GM12878 (cell line): ENCODE data around the gene SF1. TPM values are rescaled to one million over a fixed set of nuclear protein-coding genes. Genes with fewer than 3 reads are reported as not detected.

Experiments
- ATAC-seq: fragments of 200-7000 bp; cut with Tn5 transposase; 3 replicates; pipeline ENCODE4 v1.9.1; 2020; ENCODE audit warnings: mild to moderate bottlenecking, moderate library complexity
- BruUV-seq: library from RNA; stranded (reverse); fragments of 400-500 nt; replicated peaks from 2 replicates; lab custom pipeline; 2021; lab: Mats Ljungman, UMichigan
- CTCF ChIA-PET: fragments of 300-600 bp; sonication (Branson Sonifier 250); formaldehyde crosslinking; extraction: SDS; loops from one replicate; lab custom pipeline; 2021; ENCODE audit warnings: inconsistent platforms; lab: Yijun Ruan, JAX
- POLR2A ChIA-PET: fragments of 350-600 bp; formaldehyde crosslinking; extraction: SDS; loops from one replicate; lab custom pipeline; 2021; ENCODE audit warnings: inconsistent platforms; lab: Charles Lee
- RAD21 ChIA-PET: fragments of 300-600 bp; sonication (Branson Sonifier 250); formaldehyde crosslinking; loops from one replicate; lab custom pipeline; 2023; ENCODE audit warnings: antibody characterized with exemption; ENCODE audit not compliant: unreplicated experiment; lab: Charles Lee
- SMC1A ChIA-PET: fragments of 300-600 bp; sonication (Branson Sonifier 250); formaldehyde crosslinking; loops from one replicate; lab custom pipeline; 2023; ENCODE audit not compliant: unreplicated experiment, uncharacterized antibody; lab: Charles Lee
- DNase-seq: peaks from one replicate; pipeline ENCODE4 v3.0.0-alpha.2; 2011; ENCODE audit warnings: low read depth, low spot score
- FAIRE-seq: peaks from 3 replicates; lab custom pipeline; 2011; peaks lifted over from hg19 to GRCh38; lab: Jason Lieb, UNC
- H2AFZ ChIP-seq: 2 replicates; pipeline ENCODE4 v1.6.0; 2011; ENCODE audit warnings: low read depth, low read length, control low read depth; ENCODE audit not compliant: control insufficient read depth
- H3K27ac ChIP-seq: 2 replicates; pipeline ENCODE4 v1.5.1; 2011; ENCODE audit warnings: control low read depth; ENCODE audit not compliant: control insufficient read depth, insufficient read depth
- H3K27me3 ChIP-seq, 2 experiments: replicated peaks in 1 of 2; 2 replicates each; pipeline versions ENCODE4 v1.6.0 to v1.6.1; 2011; ENCODE audit warnings: low read length in 1 of 2; ENCODE audit not compliant: control insufficient read depth in 2 of 2, insufficient read depth in 2 of 2
- H3K36me3 ChIP-seq, 2 experiments: 2 replicates each; pipeline ENCODE4 v1.5.1; 2011; ENCODE audit warnings: low read length in 1 of 2; ENCODE audit not compliant: control insufficient read depth in 2 of 2, insufficient read depth in 2 of 2
- H3K4me1 ChIP-seq: 2 replicates; pipeline ENCODE4 v1.6.1; 2011; ENCODE audit warnings: mild to moderate bottlenecking, low read length, moderate library complexity, mixed read lengths; ENCODE audit not compliant: control insufficient read depth, insufficient read depth
- H3K4me2 ChIP-seq: 2 replicates; pipeline ENCODE4 v1.6.0; 2011; ENCODE audit warnings: control low read depth; ENCODE audit not compliant: control insufficient read depth, insufficient read depth
- H3K4me3 ChIP-seq: fragments of 200-600 bp; sonication (generic); 2 replicates; pipeline ENCODE4 v1.5.1; 2016
- H3K79me2 ChIP-seq: 2 replicates; pipeline ENCODE4 v1.6.0; 2011; ENCODE audit warnings: low read length; ENCODE audit not compliant: control insufficient read depth, insufficient read depth
- H3K9ac ChIP-seq: 2 replicates; pipeline ENCODE4 v1.8.0; 2011; ENCODE audit warnings: low read length, control low read depth, mixed read lengths; ENCODE audit not compliant: control insufficient read depth, insufficient read depth
- H3K9me3 ChIP-seq: replicated peaks from 3 replicates; pipeline ENCODE4 v1.5.1; 2011; ENCODE audit warnings: mild to moderate bottlenecking, low read length; ENCODE audit not compliant: control insufficient read depth, insufficient read depth
- H4K20me1 ChIP-seq: 2 replicates; pipeline ENCODE4 v1.6.0; 2011; ENCODE audit not compliant: control insufficient read depth, insufficient read depth
- BACH1 ChIP-seq: fragments of 450-650 bp; IDR thresholded peaks from 2 replicates; pipeline ENCODE4 v1.6.1; 2017; ENCODE audit warnings: mild to moderate bottlenecking, borderline replicate concordance
- BCL11A ChIP-seq: IDR thresholded peaks from 2 replicates; pipeline ENCODE4 v1.6.1; 2011; ENCODE audit warnings: low read depth, low read length
- CEBPB ChIP-seq, 2 experiments: fragments of 150-350 bp in 1 of 2; IDR thresholded peaks; 2 replicates each; pipeline ENCODE4 v1.6.1; 2012 to 2014; ENCODE audit warnings: low read depth in 2 of 2, low read length in 2 of 2, borderline replicate concordance in 1 of 2, inconsistent platforms in 1 of 2
- FOS ChIP-seq: IDR thresholded peaks from 3 replicates; pipeline ENCODE4 v1.6.1; 2011; ENCODE audit warnings: borderline replicate concordance; ENCODE audit not compliant: insufficient read length; ENCODE audit errors: extremely low read depth
- HDGF ChIP-seq: fragments of 450-650 bp; IDR thresholded peaks from 2 replicates; pipeline ENCODE4 v1.6.1; 2016; ENCODE audit warnings: antibody characterized with exemption
- IKZF1 ChIP-seq: fragments of 450-650 bp; conservative IDR thresholded peaks from 2 replicates; pipeline ENCODE4 v1.6.1; 2017; ENCODE audit warnings: antibody characterized with exemption, mild to moderate bottlenecking
- MTA2 ChIP-seq: fragments of 450-650 bp; IDR thresholded peaks from 2 replicates; pipeline ENCODE4 v1.6.1; 2016; ENCODE audit warnings: low read depth, mild to moderate bottlenecking, moderate library complexity
- MYB ChIP-seq: fragments of 150-350 bp; IDR thresholded peaks from 2 replicates; pipeline ENCODE4 v1.6.1; 2014; ENCODE audit warnings: mild to moderate bottlenecking, low read depth, low read length, borderline replicate concordance
- NBN ChIP-seq: fragments of 450-650 bp; IDR thresholded peaks from 2 replicates; pipeline ENCODE4 v1.6.1; 2016
- NFIC ChIP-seq: IDR thresholded peaks from 2 replicates; pipeline ENCODE4 v1.6.1; 2012; ENCODE audit warnings: low read depth, mild to moderate bottlenecking, inconsistent platforms, low read length, moderate library complexity
- NR2C2 ChIP-seq: IDR thresholded peaks from 2 replicates; pipeline ENCODE4 v1.6.1; 2011; ENCODE audit warnings: borderline replicate concordance, low read depth; ENCODE audit not compliant: control insufficient read depth, insufficient read length
- PML ChIP-seq: IDR thresholded peaks from 2 replicates; pipeline ENCODE4 v1.6.1; 2012; ENCODE audit warnings: low read length, inconsistent platforms
- RAD51 ChIP-seq: fragments of 450-650 bp; IDR thresholded peaks from 2 replicates; pipeline ENCODE4 v1.6.1; 2016; ENCODE audit warnings: moderate library complexity, mild to moderate bottlenecking, inconsistent platforms
- SREBF1 ChIP-seq: IDR thresholded peaks from 2 replicates; pipeline ENCODE4 v1.6.1; 2012; ENCODE audit warnings: mild to moderate bottlenecking, low read length
- STAT3 ChIP-seq: IDR thresholded peaks from 2 replicates; pipeline ENCODE4 v1.6.1; 2011; ENCODE audit warnings: low read depth, low read length, improper control_type of control experiment
- ZBED1 ChIP-seq: IDR thresholded peaks from 2 replicates; pipeline ENCODE4 v1.6.1; 2016; ENCODE audit warnings: borderline replicate concordance
- ZZZ3 ChIP-seq: IDR thresholded peaks from 2 replicates; pipeline ENCODE4 v1.6.1; 2011; ENCODE audit warnings: low read depth; ENCODE audit not compliant: control insufficient read depth, insufficient read length
- WGBS: methylation state at CpG from one replicate; pipeline ENCODE4 v1.1.6; 2016; ENCODE audit warnings: low lambda C conversion rate; ENCODE audit not compliant: insufficient replicate concordance, insufficient coverage; ENCODE audit errors: missing lambda C conversion rate; 5-methylcytosine and 5-hydroxymethylcytosine counted together
- in situ Hi-C: fragments of 300-500 bp; cut with MboI; formaldehyde crosslinking; loops from 9 replicates; pipeline ENCODE4 v1.14.3; 2018; ENCODE audit warnings: mixed read lengths
- intact Hi-C: fragments of 100-400 bp; cut with micrococcal nuclease; formaldehyde crosslinking; loops from one replicate; pipeline ENCODE4 v1.14.2; 2022; ENCODE audit not compliant: unreplicated experiment
- polyA plus RNA-seq, 11 experiments: library from polyadenylated mRNA; depleted of rRNA in 4 of 11; unstranded in 6 of 11; stranded (reverse) in 5 of 11; fragments of >200 nt; fragmentation: Nextera tagmentation in 4 of 11; fragmentation: Illumina TruSeq in 1 of 11; extraction: Ambion mirVana in 4 of 11; extraction: Trizol in 1 of 11; gene quantifications; 1 replicate in 1 of 11; 2 replicates in 10 of 11; pipeline versions ENCODE4 v1.2.1 to v1.2.3, GENCODE V29; 2011 to 2016; ENCODE audit warnings: inconsistent platforms in 2 of 11, missing spikeins in 2 of 11, low read depth in 1 of 11
- total RNA-seq, 4 experiments: library from RNA; depleted of rRNA in 3 of 4; stranded (reverse); fragments of >200 nt in 3 of 4; fragmentation: Illumina TruSeq in 1 of 4; extraction: Trizol in 1 of 4; gene quantifications; 2 replicates each; pipeline versions ENCODE4 v1.2.1 to v1.2.3, GENCODE V29; 2013 to 2021
- TF ChIP-seq, protein P1 (sequence below): fragments of 150-350 bp; IDR thresholded peaks from 2 replicates; pipeline ENCODE4 v1.6.1; 2014; ENCODE audit warnings: mild to moderate bottlenecking, low read depth, low read length

The SF1 gene
- total and polyA plus RNA-seq, 10 of the 15 experiments (the other 5 are each of a cell fraction or from before 2014, with no cell fraction given) = 13.6 to 337 (median 103) TPM

DNA sequence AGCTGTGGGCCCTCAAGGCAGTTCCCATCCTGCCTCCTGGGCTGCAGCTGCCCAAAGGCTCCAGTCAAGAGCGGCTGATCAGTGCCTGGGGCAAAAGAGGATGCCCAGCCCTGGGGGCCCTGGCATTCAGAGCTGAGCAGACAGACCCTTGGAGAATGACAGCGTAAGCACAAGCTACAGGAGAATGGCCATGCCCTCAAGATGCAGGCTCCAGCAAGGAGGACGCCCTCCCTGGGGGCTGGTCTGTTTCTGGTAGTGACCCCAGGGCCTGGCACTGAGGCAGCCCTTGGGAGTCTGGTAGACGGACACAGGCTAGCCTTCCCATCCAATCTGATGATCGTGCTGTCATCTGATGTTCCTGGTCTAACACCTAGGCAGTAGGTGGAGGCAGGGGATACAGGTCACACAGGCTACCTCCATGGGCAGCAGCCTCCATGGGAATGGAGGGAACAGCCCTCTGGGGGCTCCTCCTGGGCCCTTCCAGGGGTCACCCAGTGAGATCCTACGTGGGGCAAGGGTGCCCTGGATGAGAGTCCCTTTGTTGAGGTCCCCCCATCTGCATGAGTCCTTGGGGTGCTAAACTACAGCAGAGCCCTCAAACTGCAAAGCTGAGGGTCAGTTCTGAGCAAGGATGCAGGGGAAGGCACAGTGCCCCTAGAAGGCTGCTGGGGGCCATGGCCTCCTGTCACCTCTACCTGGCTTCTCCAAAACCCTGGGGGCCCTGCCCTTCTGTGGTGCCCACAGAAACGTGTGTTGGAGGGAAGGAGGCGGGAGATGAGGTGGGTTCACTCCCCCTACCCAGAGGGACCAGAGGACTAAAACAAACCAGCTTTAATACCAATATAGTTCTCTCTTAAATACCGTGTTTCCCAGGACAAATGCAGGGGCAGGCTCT, 10.2 kb upstream of the SF1 start:
- Histone ChIP-seq H3K27me3 (no peaks in the 10 kb centered on the region), H3K4me1 (no peaks in the 10 kb centered on the region), H2AFZ (no peak overlapping the region), H3K9ac (no peak overlapping the region), H4K20me1 (no peaks in the 10 kb centered on the region), H3K27ac (no peak overlapping the region), H3K36me3 (peaks cover 5 to 11% of the 10 kb centered on the region in 2 experiments; a peak in 3 of 4 replicates), H3K4me2 (no peak overlapping the region), H3K4me3 (no peak overlapping the region), H3K9me3 (no peaks in the 10 kb centered on the region), H3K79me2 (no peaks in the 10 kb centered on the region)
- in situ Hi-C loops (no loop called here), intact Hi-C loops (no loop called here)
- BruUV-seq = no TSS peak
- ATAC-seq (no peak; the same call in 2 of the 3 replicates), FAIRE-seq (no peak), DNase-seq (no peak)
- POLR2A ChIA-PET = interaction anchor here (1.0 kb wide), 1 partner anchor 14 kb away, joined by 3 read pairs; no protein-coding TSS in a partner anchor
- CTCF ChIA-PET = interaction anchor here (0.6 to 5.2 kb wide), 8 partner anchors 10 to 333 kb away, joined by 3 to 41 read pairs (median 4); partner anchors contain the start of genes CDC42BPG, FAU, MAP4K2 and SF1
- WGBS = 70% methylated on average over 9 of the region's 9 CpGs
- RAD21 ChIA-PET = interaction anchor here (0.7 to 1.2 kb wide), 4 partner anchors 10 to 60 kb away, joined by 3 to 6 read pairs (median 4); partner anchors contain the start of gene SF1
- SMC1A ChIA-PET = interaction anchor here (0.7 to 2.6 kb wide), 2 partner anchors 11 to 13 kb away, joined by 3 to 9 read pairs; no protein-coding TSS in a partner anchor
- TF ChIP-seq NR2C2 (no peak), RAD51 (no peak), MTA2 (no peak), MYB (no peak), ZBED1 (no peak), SREBF1 (no peak), BACH1 (no peak), FOS (no peak), PML (no peak), NFIC (no peak), BCL11A (no peak), NBN (no peak), CEBPB (IDR thresholded peaks at IDR 0.05; ENCODE audit: borderline replicate concordance in 1 of 2, low read depth in 2 of 2, low read length in 2 of 2) (no peak), IKZF1 (no peak), ZZZ3 (no peak), STAT3 (no peak), HDGF (no peak)
- TF ChIP-seq, protein P1, sequence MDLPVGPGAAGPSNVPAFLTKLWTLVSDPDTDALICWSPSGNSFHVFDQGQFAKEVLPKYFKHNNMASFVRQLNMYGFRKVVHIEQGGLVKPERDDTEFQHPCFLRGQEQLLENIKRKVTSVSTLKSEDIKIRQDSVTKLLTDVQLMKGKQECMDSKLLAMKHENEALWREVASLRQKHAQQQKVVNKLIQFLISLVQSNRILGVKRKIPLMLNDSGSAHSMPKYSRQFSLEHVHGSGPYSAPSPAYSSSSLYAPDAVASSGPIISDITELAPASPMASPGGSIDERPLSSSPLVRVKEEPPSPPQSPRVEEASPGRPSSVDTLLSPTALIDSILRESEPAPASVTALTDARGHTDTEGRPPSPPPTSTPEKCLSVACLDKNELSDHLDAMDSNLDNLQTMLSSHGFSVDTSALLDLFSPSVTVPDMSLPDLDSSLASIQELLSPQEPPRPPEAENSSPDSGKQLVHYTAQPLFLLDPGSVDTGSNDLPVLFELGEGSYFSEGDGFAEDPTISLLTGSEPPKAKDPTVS = no peak
- TF ChIP-seq, all 136 proteins: peak for 0
